ENCODE data around the gene CCL14.
"Not testable (repeated sequence)": the region's sequence is repeated elsewhere in the genome, so short reads cannot be mapped to it uniquely, and the experiment has no call there.

The CCL14 gene

DNA sequence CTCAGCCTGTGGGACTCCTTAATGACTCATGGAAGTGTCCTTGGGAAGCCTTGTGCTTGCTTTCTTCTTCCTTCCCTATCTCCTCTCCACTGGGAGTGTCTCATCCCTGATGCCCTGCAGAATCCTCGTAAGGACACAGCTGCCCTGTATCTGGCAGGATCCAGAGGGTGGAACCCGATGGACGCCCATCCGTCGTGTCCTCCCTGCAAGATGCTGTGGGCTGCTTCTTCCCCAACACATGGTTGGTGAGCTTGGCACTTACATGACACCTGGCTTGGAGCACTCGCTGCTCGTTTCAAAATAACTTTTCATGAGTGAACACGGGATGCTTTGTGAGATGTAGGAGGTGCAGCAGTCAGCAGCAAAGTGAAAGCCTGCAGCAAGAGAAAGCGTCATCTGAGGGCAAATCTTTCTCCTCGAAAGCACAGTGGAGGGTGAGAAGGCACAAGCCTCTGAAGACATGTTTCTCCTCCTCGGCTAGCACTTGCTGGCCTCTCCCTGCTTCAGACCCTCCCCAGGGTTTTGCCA is 11.6 kb upstream of the CCL14 start:
- no peaks in the 10 kb centered on the region for H3K9me3 ChIP-seq (ENCODE audit: control insufficient read depth, insufficient read depth, low read length)
- H3K4me3 ChIP-seq (ENCODE audit: low read length): no peak overlapping the region
- no peaks in the 10 kb centered on the region for H3K9me2 ChIP-seq (replicated peaks; ENCODE audit: control insufficient read depth, low read length)
- no peaks in the 10 kb centered on the region for H3F3A ChIP-seq (ENCODE audit: control insufficient read depth, insufficient read depth)
- H4K20me1 ChIP-seq (ENCODE audit: control insufficient read depth, insufficient read depth, low read depth, low read length): no peaks in the 10 kb centered on the region
- TF ChIP-seq, protein P1, sequence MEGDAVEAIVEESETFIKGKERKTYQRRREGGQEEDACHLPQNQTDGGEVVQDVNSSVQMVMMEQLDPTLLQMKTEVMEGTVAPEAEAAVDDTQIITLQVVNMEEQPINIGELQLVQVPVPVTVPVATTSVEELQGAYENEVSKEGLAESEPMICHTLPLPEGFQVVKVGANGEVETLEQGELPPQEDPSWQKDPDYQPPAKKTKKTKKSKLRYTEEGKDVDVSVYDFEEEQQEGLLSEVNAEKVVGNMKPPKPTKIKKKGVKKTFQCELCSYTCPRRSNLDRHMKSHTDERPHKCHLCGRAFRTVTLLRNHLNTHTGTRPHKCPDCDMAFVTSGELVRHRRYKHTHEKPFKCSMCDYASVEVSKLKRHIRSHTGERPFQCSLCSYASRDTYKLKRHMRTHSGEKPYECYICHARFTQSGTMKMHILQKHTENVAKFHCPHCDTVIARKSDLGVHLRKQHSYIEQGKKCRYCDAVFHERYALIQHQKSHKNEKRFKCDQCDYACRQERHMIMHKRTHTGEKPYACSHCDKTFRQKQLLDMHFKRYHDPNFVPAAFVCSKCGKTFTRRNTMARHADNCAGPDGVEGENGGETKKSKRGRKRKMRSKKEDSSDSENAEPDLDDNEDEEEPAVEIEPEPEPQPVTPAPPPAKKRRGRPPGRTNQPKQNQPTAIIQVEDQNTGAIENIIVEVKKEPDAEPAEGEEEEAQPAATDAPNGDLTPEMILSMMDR (IDR thresholded peaks at IDR 0.05; ENCODE audit: low read depth, low read length, poor library complexity, severe bottlenecking): no peak
- no peak for TF ChIP-seq EZH2phosphoT487 (IDR thresholded peaks at IDR 0.05; ENCODE audit: borderline replicate concordance, low read length)
- H3K27ac ChIP-seq (ENCODE audit: low read depth, low read length): no peak overlapping the region
- no peaks in the 10 kb centered on the region for H3K79me2 ChIP-seq (ENCODE audit: control insufficient read depth, low read length)
- peaks cover 27% of the 10 kb centered on the region for H3K27me3 ChIP-seq (ENCODE audit: control insufficient read depth, low read length)
- H3K4me1 ChIP-seq (ENCODE audit: control insufficient read depth, low read length): no peaks in the 10 kb centered on the region
- no peaks in the 10 kb centered on the region for H3K36me3 ChIP-seq (ENCODE audit: control insufficient read depth, low read length)
- no peak overlapping the region for H3K4me2 ChIP-seq (ENCODE audit: low read length)

DNA sequence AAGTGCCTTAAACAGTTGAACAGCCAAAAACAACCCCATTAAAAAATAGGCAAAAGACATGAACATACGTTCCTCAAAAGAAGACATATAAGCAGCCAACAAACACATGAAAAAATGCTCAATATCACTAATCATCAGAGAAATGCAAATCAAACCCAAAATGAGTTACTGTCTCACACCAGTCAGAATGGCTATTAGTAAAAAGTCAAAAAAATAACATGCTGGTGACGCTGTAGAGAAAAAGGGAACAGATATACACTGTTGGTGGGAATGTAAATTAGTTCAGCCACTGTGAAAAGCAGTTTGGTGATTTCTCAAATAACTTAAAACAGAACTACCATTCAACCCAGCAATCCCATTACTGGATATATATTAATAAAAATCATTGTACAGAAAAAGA is 8.8 kb upstream of the CCL14 start:
- not testable (repeated sequence) for H3K4me3 ChIP-seq (ENCODE audit: low read length); H3F3A ChIP-seq (ENCODE audit: control insufficient read depth, insufficient read depth); H3K9me2 ChIP-seq (replicated peaks; ENCODE audit: control insufficient read depth, low read length); H3K27me3 ChIP-seq (ENCODE audit: control insufficient read depth, low read length); H3K36me3 ChIP-seq (ENCODE audit: control insufficient read depth, low read length); H3K79me2 ChIP-seq (ENCODE audit: control insufficient read depth, low read length); H3K9me3 ChIP-seq (ENCODE audit: control insufficient read depth, insufficient read depth, low read length); H3K27ac ChIP-seq (ENCODE audit: low read depth, low read length); H3K4me1 ChIP-seq (ENCODE audit: control insufficient read depth, low read length); H3K4me2 ChIP-seq (ENCODE audit: low read length); H4K20me1 ChIP-seq (ENCODE audit: control insufficient read depth, insufficient read depth, low read depth, low read length)

DNA sequence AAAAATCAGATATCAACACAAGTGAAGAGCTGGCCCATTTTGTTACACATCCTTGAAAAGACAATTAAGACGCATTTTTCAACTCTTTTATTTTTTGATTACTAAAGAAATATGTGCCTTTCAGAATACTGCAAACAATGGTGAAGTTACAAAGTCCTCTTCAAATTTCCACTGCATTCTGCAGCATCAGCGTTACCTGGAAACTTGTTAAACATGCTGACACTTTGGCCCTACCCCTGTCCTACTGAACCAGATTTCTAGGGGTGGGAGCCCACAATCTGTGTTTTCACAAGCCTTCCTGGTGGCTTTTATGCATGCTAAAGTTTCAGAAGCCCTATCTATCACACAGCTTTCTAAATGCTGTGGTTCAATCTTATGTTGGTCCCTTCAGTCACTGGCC is 4.5 kb upstream of the CCL14 start:
- peaks cover 4% of the 10 kb centered on the region; the same call in 1 of the 2 replicates for H3K9me3 ChIP-seq (ENCODE audit: control insufficient read depth, insufficient read depth, low read length)

DNA sequence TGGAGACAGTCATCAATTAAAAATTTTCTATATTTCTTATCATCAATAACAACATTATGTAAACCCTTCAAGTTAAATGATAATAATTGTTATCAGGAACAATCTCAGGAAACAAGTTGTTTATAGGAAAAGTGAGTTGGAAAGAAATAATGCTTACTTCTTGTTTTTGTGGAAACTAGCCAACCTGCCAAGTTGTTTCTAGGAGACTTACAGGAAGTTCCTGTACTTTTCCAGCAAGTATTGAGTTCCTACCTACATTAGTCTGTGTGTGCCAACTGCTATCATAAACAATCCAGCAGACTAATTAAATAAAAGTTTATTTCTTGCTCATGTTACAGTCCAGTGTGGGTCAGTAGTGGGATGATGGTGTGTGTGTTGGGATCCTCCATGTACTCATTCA is 1.6 kb upstream of the CCL14 start:
- Histone ChIP-seq H3K27ac (ENCODE audit: low read depth, low read length) (no peak overlapping the region), H3K9me3 (ENCODE audit: control insufficient read depth, insufficient read depth, low read length) (peaks cover 4% of the 10 kb centered on the region; the same call in 1 of the 2 replicates), H3K4me2 (ENCODE audit: low read length) (no peak overlapping the region), H4K20me1 (ENCODE audit: control insufficient read depth, insufficient read depth, low read depth, low read length) (no peaks in the 10 kb centered on the region), H3K9me2 (replicated peaks; ENCODE audit: control insufficient read depth, low read length) (no peaks in the 10 kb centered on the region), H3K27me3 (ENCODE audit: control insufficient read depth, low read length) (no peaks in the 10 kb centered on the region), H3F3A (ENCODE audit: control insufficient read depth, insufficient read depth) (no peaks in the 10 kb centered on the region), H3K4me1 (ENCODE audit: control insufficient read depth, low read length) (no peaks in the 10 kb centered on the region), H3K36me3 (ENCODE audit: control insufficient read depth, low read length) (no peaks in the 10 kb centered on the region), H3K4me3 (ENCODE audit: low read length) (no peak overlapping the region), H3K79me2 (ENCODE audit: control insufficient read depth, low read length) (no peaks in the 10 kb centered on the region)
- TF ChIP-seq EZH2phosphoT487 (IDR thresholded peaks at IDR 0.05; ENCODE audit: borderline replicate concordance, low read length): no peak
- TF ChIP-seq, protein P1 (IDR thresholded peaks at IDR 0.05; ENCODE audit: low read depth, low read length, poor library complexity, severe bottlenecking): no peak

More for the DNA sequence above, 4.5 kb upstream of the CCL14 start:
- Histone ChIP-seq H3K4me3 (ENCODE audit: low read length) (no peak overlapping the region), H3K4me1 (ENCODE audit: control insufficient read depth, low read length) (no peaks in the 10 kb centered on the region), H3F3A (ENCODE audit: control insufficient read depth, insufficient read depth) (no peaks in the 10 kb centered on the region), H3K36me3 (ENCODE audit: control insufficient read depth, low read length) (no peaks in the 10 kb centered on the region), H3K9me2 (replicated peaks; ENCODE audit: control insufficient read depth, low read length) (no peaks in the 10 kb centered on the region), H4K20me1 (ENCODE audit: control insufficient read depth, insufficient read depth, low read depth, low read length) (no peaks in the 10 kb centered on the region), H3K4me2 (ENCODE audit: low read length) (no peak overlapping the region), H3K79me2 (ENCODE audit: control insufficient read depth, low read length) (no peaks in the 10 kb centered on the region), H3K27ac (ENCODE audit: low read depth, low read length) (no peak overlapping the region), H3K27me3 (ENCODE audit: control insufficient read depth, low read length) (no peaks in the 10 kb centered on the region)
- no peak for TF ChIP-seq EZH2phosphoT487 (IDR thresholded peaks at IDR 0.05; ENCODE audit: borderline replicate concordance, low read length)
- TF ChIP-seq, protein P1 (IDR thresholded peaks at IDR 0.05; ENCODE audit: low read depth, low read length, poor library complexity, severe bottlenecking): no peak

All from DOHH2 (cell line).